Gastrocnemius medialis (tissue), 4 donors: ENCODE measurements around the gene S1PR5.

Experiments
- POLR2A ChIP-seq, 2 donors: fragments of 450-650 bp; IDR thresholded peaks; one replicate each; pipeline ENCODE4 v1.6.1; 2017; ENCODE audit warnings: antibody characterized with exemption in 2 of 2, mild to moderate bottlenecking in 2 of 2, moderate library complexity in 2 of 2
- TF ChIP-seq, protein P1 (sequence below), 5 experiments: fragments of 450-650 bp in 3 of 5; fragments of 200-600 bp in 2 of 5; sonication (generic) in 2 of 5; IDR thresholded peaks in 4 of 5; conservative IDR thresholded peaks in 1 of 5; 1 replicate in 4 of 5; 2 replicates in 1 of 5; pipeline ENCODE4 v1.5.1; 2016 to 2019; ENCODE audit warnings: antibody characterized with exemption in 5 of 5, mild to moderate bottlenecking in 3 of 5, moderate library complexity in 3 of 5

- TF ChIP-seq, protein P1, sequence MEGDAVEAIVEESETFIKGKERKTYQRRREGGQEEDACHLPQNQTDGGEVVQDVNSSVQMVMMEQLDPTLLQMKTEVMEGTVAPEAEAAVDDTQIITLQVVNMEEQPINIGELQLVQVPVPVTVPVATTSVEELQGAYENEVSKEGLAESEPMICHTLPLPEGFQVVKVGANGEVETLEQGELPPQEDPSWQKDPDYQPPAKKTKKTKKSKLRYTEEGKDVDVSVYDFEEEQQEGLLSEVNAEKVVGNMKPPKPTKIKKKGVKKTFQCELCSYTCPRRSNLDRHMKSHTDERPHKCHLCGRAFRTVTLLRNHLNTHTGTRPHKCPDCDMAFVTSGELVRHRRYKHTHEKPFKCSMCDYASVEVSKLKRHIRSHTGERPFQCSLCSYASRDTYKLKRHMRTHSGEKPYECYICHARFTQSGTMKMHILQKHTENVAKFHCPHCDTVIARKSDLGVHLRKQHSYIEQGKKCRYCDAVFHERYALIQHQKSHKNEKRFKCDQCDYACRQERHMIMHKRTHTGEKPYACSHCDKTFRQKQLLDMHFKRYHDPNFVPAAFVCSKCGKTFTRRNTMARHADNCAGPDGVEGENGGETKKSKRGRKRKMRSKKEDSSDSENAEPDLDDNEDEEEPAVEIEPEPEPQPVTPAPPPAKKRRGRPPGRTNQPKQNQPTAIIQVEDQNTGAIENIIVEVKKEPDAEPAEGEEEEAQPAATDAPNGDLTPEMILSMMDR (IDR thresholded peaks at IDR 0.05 in 4 of 5, conservative IDR thresholded peaks at IDR 0.05 in 1 of 5): no peak
- TF ChIP-seq POLR2A (IDR thresholded peaks at IDR 0.05): no peak
Observed at GRCh38 chr19:10518444-10519361, 1.5 kb upstream of the S1PR5 start.
